NCI-H748 (cell line): ENCODE data around the gene AMIGO3.
"Not testable (repeated sequence)": the region's sequence is repeated elsewhere in the genome, so short reads cannot be mapped to it uniquely, and the experiment has no call there.

ENCODE experiments used
- DNase-seq: peaks from one replicate; lab custom pipeline; 2025; ENCODE audit not compliant: unreplicated experiment; lab: John Stamatoyannopoulos, UW

Gene AMIGO3

DNA sequence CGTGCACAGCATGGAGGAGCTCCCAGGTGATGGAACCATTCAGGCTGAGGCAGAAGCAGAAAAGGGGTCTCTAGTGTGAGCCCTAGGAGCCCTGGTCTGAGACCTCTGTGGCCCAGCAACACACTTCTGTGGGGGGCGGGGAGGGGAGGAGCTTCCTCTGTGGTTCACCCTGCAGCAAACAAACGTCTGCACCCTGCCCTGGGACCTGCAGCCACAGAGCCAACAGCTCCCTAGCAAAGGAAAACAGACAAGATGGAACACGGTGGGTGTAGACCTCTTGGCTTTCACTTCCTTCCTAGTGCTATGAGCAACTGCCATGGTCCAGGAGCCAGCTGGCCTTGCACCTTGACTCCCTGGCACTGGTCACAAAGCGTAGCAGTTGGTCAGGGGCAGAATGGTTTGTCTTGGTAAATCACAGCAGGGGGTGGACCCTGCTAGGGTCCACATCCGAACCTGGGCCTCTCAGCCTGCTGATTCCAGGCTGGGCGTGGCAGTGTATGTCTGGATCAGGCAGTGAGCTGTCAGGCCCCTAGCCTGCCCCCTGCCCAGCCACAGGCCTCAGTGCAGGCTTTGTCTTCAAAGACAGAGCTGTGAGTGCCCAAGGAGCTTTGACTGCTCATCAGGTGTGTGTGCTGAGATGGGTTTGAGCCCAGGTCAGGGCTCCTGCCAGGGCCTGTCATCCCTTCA, 6.7 kb downstream of the AMIGO3 start:
- no peak for DNase-seq

DNA sequence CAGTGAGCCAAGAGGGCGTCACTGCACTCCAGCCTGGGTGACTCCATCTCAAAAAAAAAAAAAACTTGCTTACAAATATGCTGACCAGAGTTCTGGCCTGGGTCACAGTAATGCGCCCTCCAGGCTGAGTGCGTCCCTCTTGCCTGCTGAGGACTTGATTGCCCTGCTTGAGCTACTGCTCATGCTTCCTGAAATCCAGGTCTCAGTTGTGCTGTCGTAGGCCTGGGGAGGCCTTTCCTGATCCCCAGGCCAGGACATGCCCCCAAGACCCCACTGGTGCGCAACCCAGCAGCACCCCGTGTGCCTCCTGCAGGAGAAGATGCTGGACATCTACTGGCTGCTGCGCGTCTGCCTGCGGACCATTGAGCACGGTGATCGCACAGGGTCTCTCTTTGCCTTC, 7.3 kb downstream of the AMIGO3 start:
- DNase-seq = no peak

DNA sequence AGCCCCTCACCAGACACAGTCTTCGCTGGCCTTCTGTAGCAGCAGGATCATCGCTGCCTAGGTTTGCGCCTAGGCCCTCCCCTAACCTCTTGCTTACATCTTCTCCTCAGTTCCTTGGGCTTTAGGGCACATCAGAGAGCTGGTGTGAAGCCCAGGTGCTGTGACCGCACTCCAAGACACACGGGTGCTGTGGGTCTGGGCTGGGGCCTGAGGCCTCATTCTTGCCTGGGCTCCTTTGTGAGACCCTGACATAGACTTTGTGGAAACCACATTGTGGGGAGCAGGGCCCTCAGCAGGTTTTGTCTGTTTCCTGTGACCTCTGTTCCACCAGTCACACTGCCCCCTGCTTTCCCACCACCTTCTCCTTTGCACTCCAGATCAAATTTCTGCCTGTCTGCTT, 8.0 kb downstream of the AMIGO3 start:
- DNase-seq = no peak

DNA sequence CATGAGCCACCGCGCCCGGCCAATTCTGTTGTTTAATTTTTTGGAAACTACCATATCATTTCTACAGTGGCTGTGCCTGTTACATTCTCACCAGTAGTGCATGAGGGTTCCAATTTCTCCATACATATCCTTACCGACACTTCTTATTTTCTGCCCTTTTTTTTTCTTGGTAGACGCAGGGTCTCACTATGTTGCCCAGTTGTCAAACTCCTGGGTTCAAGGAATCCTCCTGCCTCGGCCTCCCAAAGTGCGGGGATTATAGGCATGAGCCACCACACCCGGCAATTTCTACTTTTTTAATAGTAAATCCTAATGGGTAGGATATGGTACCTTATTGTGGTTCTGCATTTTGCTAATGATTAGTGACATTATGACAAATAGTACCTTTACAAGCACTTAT, 9.6 kb downstream of the AMIGO3 start:
- DNase-seq = no peak

DNA sequence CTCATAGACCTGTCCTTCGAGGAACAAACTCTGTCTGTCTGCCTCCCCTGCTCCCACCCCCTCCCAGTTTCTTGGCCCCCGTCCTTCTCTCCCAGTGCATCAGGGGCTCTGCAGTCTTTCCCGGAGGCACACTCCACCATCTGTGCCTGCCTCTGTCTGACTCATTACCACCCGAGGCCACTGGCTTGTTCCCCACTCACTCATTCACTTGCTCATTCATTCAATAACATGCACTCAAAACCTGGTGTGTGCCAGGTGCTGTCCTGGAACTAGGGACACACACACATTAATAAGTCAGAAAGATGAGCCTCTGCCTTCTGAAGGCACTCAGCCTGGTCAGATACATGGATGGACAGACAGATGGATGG, 12.4 kb downstream of the AMIGO3 start:
- DNase-seq = no peak

DNA sequence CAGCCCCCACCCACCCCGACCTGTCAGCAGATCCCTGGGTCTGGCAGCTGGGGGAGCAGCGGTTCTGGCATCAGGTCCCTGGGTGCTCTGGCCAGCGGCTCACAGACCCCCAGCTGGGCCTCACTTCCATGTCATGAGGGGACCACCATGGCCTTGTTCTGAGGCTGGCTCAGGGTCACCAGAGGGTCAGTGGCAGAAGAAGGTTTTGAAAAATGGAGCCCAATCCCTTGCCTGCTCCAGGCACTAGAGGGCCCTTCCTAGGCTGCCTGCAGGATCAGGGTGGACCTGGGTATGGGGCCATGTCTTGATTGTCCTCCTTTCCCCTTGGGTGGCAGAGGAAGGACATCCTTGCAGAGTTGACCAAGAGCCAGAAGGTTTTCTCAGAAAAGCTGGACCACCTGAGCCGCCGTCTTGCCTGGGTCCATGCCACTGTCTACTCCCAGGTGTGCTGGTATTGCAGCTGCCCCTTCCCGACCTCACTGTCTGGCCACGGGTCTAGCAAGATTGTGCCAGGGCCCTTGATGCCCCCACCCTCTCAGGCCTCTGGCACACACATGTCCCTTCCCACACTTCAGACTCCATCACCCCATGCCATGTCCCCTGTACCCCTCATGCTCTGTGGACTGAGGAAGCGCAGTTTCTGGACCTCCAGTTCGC, 12.9 kb downstream of the AMIGO3 start:
- no peak for DNase-seq

DNA sequence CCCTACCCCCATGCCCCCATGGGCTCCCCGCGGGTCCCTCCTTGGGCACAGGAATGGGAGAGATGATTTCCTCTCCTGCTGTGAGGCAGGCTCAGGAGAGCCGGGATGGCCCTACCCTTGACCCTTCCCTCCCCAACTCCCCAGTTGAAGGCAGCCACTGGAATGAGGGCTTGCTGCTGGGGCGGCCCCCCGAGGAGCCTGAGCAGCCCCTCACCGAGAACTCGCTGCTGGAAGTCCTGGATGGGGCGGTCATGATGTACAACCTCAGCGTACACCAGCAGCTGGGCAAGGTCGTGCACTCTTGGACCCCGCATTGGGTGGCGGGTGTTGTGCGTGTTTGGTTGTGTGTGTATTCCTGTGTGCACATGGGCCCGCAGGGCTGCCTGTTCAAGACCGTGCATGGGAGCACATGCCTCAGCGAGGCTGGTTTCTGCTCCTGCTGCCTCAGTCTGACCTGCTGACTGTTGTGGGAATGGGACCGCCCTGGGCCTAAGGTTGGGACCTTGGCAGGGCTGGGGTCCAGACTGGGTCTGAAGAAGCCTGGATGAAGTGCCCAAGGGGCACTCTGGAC, 14.0 kb downstream of the AMIGO3 start:
- DNase-seq = no peak

DNA sequence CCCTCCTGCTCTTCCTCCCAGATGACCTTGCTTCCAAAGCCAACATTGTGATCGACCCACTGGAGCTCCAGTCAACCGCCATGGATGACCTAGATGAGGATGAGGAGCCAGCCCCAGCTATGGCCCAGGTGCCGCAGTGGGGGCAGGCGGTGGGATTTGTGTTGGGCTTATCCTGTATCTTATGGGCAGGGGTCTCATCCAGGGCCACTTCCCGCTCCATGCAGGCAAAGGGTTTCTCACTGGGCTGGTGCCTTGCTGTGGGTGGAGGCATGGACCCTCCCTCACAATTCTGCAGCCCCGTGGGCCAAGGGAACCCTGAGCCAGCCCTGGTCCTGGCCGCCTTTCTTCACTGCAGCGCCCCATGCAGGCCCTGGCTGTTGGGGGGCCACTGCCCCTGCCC, 14.9 kb downstream of the AMIGO3 start:
- no peak for DNase-seq

DNA sequence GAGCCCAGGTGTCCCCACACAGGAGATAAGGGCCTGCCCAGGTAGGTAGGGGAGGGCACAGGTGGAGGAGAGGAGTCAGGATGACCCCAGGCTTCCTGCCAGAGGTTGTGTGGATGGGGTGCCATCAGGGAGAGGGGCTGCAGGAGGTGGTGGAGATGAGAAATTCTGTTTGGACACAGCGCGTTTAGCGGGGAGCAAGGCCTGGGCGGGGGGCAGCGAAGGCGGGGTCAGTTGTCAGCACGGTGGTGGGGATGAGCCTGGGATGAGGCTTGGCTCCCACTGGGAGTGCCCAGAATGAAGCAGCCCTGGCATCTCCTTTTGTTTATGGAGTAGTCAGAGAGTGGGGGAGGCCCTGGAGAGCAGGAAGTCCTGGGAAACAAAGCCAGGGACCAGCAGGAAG, 15.5 kb downstream of the AMIGO3 start:
- no peak for DNase-seq

DNA sequence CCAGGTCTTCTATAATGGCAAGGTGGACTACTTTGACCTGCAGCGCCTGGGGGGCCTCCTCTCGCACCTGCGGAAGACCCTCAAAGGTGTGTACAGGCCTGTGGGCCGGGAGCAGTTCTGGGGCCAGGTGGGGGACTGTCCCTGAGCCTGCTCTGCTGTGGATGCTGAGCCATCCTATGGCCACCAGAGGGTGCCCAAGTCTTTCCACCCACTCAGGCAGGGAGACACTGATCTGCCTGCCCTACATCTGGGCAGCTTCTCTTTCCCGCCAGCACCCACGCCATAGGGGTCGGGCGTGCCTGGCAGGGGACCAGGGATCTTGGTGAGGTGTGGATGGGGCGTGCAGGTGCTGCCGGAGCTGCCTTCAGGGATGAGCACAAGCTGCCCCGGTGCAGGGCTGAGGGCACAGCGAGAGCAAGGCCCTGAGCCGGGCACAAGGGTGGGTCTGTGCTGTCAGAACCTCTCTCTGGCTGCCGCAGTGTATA, 16.0 kb downstream of the AMIGO3 start:
- DNase-seq = peak; percentile 49

DNA sequence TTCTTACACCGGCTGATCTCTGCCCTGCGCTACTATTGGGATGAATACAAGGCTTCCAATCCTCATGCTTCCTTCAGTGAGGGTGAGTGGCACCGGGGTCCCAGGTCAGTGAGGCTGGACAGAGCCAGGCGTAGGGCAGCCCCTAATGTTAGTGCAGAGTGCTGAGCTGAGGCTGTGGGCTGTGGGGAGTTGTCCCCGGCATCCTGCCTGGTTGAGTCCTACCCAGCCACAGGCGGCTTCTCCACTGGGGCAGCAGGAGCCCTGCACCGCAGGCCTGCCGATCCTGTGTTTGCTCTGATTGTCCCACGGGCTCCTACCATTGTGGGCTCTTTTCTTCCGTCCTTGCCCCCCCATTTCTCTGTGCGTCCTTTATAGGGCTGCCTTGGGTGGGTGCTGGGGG, 16.8 kb downstream of the AMIGO3 start:
- DNase-seq = no peak

DNA sequence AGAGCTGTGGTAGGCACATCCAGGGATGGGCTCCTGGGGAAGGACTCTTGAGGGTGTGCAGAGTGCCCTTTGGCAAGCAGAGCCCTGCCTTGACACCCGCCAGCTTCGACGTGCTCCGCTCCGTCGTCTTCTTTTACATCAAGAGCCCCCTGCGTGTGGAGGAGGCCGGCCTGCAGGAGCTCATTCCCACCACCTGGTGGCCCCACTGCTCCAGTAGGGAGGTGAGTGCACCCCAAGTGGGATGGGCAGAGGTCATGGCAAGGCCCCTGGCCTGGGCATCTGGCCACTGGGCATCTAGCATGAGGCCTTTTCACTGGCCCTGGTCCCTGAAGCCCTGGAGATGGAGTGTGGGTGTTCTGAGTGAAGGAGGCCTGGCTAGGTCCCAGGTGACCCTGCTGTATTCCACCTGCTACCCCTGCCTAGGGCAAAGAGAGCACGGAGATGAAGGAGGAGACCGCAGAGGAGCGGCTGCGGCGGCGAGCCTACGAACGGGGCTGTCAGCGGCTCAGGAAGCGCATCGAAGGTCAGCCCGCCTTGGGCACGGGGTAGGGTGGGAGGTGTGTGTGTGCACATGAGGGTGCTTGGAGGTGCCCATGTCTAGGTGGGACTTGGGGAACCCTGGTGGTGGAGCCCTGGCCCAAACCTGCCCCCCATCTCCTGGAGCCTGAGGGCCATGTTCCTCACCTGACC, 18.0 kb downstream of the AMIGO3 start:
- DNase-seq = no peak

DNA sequence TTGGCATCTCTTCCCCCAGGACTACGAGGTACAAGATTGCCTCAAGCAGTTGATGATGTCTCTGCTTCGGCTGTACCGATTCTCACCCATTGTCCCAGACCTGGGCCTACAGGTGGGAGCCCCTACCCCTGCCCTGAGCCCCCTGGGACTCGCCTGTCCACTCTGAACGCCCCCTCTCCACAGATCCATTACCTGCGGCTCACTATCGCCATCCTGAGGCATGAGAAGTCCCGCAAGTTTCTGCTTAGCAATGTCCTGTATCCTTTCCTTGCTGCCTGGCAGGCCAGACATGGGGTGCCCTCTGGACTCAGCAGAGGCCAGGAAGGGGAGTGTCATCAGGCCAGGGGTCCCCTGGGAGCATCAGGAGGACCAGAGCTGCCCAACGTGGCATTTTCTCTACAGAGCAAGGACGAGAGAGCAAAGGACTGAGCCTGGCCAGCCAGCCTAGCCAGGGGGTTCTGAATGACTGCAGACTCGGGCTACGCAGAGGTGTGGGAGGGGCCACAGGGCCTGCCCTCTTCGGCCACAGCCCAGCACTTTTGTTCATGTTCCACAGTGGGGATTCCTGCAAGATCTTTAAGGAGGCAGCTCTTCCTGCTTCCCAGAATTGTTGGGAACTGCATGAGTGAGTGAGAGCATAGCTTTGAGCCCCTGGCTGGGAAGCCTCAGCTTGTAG, 18.9 kb downstream of the AMIGO3 start:
- no peak for DNase-seq

DNA sequence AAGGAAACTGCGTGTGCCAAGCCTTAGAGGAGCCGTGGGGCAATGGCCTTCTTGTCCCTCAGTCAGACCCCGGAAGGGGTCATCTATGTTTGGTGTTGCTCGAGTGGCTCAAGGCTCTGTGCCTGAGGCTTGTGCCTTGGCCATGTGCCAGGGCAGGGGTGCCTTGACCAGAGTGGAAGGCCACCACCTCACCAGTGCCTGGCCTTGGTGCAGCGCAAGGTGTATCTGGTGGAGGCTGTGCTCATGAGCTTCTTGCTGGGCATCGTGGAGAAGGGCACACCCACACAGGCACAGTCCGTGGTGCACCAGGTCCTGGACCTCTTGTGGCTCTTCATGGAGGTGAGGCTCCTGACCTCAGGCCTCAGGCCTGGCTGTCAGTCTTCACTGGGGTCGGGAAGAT, 19.5 kb downstream of the AMIGO3 start:
- no peak for DNase-seq

DNA sequence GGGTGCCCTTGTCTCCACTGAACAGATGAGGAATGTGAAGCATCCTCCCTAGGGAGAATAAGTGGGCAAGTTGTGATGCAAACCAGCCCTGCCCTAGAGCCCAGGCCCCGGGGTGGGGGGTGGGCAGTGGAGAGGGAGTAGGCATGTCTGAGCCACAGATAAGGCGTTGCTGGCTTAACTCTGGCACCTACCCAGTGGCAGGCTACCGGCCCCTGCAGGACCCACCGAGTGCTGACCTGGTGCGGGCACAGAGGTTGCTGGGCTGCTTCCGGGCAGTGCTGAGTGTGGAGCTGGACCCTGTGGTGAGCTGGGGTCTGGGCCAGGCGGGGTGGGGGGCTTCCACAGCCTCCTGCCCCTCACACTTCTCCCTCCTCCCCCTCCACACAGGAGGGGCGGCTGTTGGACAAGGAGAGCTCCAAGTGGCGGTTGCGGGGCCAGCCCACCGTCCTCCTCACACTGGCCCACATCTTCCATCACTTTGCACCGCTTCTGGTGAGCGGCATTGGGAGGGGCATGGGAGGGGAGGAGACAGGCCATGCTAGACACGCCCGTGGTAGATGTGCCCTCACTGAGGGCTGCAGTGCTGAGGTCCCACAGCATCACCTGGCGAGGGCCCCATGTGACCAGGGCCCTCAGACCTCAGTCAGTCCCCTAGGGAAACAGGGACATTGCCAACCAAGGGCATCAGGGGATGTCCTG, 20.1 kb downstream of the AMIGO3 start:
- no peak for DNase-seq

DNA sequence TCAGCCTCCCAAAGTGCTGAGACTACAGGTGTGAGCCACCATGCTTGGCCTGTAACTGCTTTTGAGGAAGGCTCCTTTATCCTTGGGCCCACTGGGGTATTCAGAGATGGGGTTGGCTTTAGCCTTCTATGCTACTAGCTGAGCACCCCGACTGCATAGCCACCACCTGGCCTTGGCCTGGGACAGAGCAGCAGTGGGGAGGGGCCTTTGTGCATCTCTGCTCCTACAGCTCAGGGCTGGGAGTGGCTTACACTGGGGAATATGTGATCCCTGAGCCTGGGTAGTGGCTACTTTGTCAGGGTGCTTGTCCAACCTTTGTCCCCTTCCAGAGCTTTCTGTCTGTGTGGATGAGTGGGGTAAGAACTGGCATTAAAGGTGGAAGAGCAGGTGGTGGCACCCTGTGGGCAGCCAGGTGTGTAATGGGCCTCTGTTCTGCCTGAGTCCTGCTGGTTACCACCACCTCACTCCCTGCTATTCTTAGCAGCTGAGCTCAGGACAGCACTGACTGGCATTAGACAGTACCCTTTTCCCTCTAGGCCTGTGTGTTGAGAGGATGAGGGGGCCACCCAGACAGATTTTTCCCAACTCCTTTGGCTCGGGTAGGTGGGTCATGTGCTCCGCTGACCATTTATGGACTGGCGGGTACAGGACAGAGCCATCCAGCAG, 24.0 kb downstream of the AMIGO3 start:
- DNase-seq = not testable (repeated sequence)

DNA sequence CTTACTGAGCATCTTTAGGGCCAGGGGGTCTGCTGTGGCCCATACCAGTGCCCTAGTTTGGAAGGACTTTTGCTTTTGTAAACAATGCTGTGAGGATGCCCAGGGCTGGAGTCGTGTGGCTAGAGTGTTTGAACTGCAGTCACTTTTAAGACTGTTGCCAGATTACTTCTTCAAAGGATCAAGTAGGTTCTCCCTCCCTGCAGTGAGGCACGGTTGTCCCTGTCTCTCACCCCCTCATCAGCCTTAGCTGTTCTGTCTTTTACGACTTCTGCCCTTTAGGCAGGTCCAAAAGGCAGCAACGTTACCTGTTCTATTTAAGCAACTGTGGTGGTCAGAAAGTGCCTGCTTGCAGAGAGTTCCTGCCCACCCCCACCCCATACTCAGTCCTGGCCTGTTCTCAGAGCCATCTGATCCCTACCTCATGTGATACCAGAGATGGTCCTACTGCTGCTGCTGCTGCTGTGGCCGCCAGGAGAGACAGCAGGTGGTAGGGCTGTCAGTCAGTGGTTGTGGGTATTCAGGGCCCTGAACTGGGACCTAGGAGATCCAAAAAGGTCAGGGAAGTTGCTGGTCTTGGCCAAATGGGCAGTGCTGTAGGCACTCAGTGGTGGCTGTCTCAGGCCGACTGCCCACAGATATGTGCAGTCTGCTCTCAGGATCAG, 24.9 kb downstream of the AMIGO3 start:
- DNase-seq = not testable (repeated sequence)

DNA sequence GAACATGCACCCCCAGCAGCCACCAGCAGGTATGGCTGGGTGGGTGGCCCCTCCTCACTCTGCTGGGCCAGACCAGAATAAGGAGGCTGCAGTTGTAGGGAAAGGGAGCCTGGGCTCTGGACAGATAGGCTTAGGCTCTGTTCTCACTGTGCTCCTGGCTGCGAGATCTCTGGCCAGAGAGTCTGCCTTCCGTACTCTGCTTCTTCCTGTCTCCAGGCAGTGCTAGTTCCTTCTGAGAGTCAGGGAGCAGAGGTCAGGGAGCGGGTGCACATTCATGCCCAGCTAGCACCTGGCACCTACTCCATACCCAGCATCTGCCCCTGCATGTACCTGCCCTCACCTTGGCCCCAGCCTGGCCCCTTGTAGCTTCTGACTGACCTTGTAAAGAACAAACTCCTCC, 28.0 kb downstream of the AMIGO3 start:
- not testable (repeated sequence) for DNase-seq

DNA sequence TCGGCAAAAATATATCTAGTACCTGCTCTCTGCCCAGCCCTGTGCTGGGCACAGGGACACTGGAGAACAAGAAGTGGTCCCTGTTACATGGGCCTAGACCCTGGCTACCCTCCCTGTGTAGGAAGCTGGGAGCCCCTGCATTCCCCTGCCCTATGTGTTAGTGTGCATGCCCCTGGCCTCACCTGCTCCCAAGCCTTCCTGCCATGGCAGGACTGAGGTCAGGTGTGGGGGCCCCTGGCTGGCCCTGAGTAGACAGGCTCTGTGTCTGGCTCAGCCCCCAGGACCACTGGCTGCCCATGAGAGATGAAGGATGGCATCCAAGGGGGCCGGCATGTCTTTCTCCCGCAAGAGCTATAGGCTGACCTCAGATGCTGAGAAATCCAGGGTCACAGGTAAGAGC, 28.6 kb downstream of the AMIGO3 start:
- DNase-seq = not testable (repeated sequence)
